Measurements from ENCODE around the gene GPRIN1. TPM values are rescaled to one million over a fixed set of nuclear protein-coding genes. Genes with fewer than 3 reads are reported as not detected.

The GPRIN1 gene
- total RNA-seq, 1 experiment from 2014 or later: 8.5 TPM

DNA sequence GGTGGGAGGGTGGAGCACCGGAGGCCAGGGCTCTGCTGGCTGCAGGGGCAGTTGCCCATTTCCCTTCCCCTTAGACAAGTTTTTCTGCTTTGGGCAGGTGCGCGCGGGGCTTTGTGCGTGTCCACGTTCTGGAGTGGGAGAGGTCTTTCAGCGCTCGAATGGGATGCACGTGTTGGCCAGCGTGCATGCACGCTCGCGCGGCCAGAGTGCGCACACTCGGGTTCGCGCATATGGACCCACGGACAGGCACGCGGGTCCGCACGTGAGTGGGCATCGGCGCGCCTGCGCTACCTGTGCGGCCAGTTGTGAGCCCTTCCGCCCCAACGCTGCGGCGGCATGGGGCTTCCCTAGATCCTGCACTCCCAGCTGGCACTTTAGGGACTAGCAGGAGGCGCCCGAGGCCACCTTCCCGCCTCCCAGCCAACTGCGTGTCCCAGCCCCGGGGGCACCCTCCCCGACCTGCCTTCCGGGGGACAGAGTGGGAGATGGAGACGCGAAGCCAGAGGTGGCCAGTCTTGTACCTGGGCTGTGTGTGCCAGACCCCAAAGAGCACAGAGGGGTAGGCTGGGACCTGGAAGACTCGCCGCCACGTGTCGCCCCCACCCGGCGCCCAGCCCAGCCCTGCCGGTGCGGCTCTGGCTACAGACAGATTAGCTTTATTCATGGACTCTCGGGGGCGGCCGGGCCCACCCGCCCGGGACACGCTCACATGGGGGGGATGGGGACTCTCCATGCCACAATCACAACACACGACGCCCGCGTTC, 9.8 kb upstream of the GPRIN1 start:
- Mint-ChIP-seq H3K9me3 (no peaks in the 10 kb centered on the region), H3K4me3 (peak overlapping the region; percentile 76), H3K4me1 (peaks cover 6% of the 10 kb centered on the region), H3K36me3 (no peaks in the 10 kb centered on the region), H3K27me3 (ENCODE audit: low read depth) (peaks cover 66% of the 10 kb centered on the region), H3K27ac (no peak overlapping the region)
- ATAC-seq (no peak), DNase-seq (ENCODE audit: low spot score) (peak; percentile 41)
- CTCF ChIA-PET: interaction anchor here (0.6 to 1.3 kb wide), 3 partner anchors 11 to 41 kb away, joined by 3 to 4 read pairs (median 3); partner anchors contain the start of genes EIF4E1B and SNCB
- POLR2A ChIA-PET: interaction anchor here (0.6 to 1.0 kb wide), 2 partner anchors 11 to 155 kb away, joined by 3 to 5 read pairs; no protein-coding TSS in a partner anchor
- TF ChIP-seq KAT7 (CRISPR knock-in tag; IDR thresholded peaks at IDR 0.05; ENCODE audit: borderline replicate concordance): no peak
- TF ChIP-seq ELF4 (CRISPR knock-in tag; IDR thresholded peaks at IDR 0.05; ENCODE audit: low read depth): peak; percentile 47; the same call in 1 of the 2 replicates
- TF ChIP-seq SOX15 (CRISPR knock-in tag; IDR thresholded peaks at IDR 0.05): no peak
- no peak for TF ChIP-seq CREM (CRISPR knock-in tag; IDR thresholded peaks at IDR 0.05)
- no peak for TF ChIP-seq NR1H2 (CRISPR knock-in tag; IDR thresholded peaks at IDR 0.05)
- TF ChIP-seq, protein P1, sequence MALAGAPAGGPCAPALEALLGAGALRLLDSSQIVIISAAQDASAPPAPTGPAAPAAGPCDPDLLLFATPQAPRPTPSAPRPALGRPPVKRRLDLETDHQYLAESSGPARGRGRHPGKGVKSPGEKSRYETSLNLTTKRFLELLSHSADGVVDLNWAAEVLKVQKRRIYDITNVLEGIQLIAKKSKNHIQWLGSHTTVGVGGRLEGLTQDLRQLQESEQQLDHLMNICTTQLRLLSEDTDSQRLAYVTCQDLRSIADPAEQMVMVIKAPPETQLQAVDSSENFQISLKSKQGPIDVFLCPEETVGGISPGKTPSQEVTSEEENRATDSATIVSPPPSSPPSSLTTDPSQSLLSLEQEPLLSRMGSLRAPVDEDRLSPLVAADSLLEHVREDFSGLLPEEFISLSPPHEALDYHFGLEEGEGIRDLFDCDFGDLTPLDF (CRISPR knock-in tag; IDR thresholded peaks at IDR 0.05): no peak
- TF ChIP-seq, protein P2, sequence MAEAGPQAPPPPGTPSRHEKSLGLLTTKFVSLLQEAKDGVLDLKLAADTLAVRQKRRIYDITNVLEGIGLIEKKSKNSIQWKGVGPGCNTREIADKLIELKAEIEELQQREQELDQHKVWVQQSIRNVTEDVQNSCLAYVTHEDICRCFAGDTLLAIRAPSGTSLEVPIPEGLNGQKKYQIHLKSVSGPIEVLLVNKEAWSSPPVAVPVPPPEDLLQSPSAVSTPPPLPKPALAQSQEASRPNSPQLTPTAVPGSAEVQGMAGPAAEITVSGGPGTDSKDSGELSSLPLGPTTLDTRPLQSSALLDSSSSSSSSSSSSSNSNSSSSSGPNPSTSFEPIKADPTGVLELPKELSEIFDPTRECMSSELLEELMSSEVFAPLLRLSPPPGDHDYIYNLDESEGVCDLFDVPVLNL (CRISPR knock-in tag; IDR thresholded peaks at IDR 0.05; ENCODE audit: borderline replicate concordance, low read depth): no peak
- 0 out of 2 replicates have a peak, but pooled peaks have one; percentile 23 for TF ChIP-seq MYBL2 (CRISPR knock-in tag; IDR thresholded peaks at IDR 0.05)
- no peak for TF ChIP-seq ZNF423 (CRISPR knock-in tag; IDR thresholded peaks at IDR 0.05)
- TF ChIP-seq, protein P3, sequence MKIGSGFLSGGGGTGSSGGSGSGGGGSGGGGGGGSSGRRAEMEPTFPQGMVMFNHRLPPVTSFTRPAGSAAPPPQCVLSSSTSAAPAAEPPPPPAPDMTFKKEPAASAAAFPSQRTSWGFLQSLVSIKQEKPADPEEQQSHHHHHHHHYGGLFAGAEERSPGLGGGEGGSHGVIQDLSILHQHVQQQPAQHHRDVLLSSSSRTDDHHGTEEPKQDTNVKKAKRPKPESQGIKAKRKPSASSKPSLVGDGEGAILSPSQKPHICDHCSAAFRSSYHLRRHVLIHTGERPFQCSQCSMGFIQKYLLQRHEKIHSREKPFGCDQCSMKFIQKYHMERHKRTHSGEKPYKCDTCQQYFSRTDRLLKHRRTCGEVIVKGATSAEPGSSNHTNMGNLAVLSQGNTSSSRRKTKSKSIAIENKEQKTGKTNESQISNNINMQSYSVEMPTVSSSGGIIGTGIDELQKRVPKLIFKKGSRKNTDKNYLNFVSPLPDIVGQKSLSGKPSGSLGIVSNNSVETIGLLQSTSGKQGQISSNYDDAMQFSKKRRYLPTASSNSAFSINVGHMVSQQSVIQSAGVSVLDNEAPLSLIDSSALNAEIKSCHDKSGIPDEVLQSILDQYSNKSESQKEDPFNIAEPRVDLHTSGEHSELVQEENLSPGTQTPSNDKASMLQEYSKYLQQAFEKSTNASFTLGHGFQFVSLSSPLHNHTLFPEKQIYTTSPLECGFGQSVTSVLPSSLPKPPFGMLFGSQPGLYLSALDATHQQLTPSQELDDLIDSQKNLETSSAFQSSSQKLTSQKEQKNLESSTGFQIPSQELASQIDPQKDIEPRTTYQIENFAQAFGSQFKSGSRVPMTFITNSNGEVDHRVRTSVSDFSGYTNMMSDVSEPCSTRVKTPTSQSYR (CRISPR knock-in tag; IDR thresholded peaks at IDR 0.05): no peak
- TF ChIP-seq, protein P4, sequence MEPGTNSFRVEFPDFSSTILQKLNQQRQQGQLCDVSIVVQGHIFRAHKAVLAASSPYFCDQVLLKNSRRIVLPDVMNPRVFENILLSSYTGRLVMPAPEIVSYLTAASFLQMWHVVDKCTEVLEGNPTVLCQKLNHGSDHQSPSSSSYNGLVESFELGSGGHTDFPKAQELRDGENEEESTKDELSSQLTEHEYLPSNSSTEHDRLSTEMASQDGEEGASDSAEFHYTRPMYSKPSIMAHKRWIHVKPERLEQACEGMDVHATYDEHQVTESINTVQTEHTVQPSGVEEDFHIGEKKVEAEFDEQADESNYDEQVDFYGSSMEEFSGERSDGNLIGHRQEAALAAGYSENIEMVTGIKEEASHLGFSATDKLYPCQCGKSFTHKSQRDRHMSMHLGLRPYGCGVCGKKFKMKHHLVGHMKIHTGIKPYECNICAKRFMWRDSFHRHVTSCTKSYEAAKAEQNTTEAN (CRISPR knock-in tag; IDR thresholded peaks at IDR 0.05): no peak; the same call in 1 of the 2 replicates
- no peak for TF ChIP-seq PRRX2 (CRISPR knock-in tag; IDR thresholded peaks at IDR 0.05)
- TF ChIP-seq GTF2I (CRISPR knock-in tag; conservative IDR thresholded peaks at IDR 0.05): no peak
- TF ChIP-seq NR3C1 (CRISPR knock-in tag; conservative IDR thresholded peaks at IDR 0.05; ENCODE audit: low read depth): no peak
- TF ChIP-seq ZNF232 (CRISPR knock-in tag; IDR thresholded peaks at IDR 0.05): no peak
- 0 out of 2 replicates have a peak, but pooled peaks have one; percentile 65 for TF ChIP-seq ZBTB21 (CRISPR knock-in tag; IDR thresholded peaks at IDR 0.05; ENCODE audit: borderline replicate concordance)
- TF ChIP-seq, protein P5, sequence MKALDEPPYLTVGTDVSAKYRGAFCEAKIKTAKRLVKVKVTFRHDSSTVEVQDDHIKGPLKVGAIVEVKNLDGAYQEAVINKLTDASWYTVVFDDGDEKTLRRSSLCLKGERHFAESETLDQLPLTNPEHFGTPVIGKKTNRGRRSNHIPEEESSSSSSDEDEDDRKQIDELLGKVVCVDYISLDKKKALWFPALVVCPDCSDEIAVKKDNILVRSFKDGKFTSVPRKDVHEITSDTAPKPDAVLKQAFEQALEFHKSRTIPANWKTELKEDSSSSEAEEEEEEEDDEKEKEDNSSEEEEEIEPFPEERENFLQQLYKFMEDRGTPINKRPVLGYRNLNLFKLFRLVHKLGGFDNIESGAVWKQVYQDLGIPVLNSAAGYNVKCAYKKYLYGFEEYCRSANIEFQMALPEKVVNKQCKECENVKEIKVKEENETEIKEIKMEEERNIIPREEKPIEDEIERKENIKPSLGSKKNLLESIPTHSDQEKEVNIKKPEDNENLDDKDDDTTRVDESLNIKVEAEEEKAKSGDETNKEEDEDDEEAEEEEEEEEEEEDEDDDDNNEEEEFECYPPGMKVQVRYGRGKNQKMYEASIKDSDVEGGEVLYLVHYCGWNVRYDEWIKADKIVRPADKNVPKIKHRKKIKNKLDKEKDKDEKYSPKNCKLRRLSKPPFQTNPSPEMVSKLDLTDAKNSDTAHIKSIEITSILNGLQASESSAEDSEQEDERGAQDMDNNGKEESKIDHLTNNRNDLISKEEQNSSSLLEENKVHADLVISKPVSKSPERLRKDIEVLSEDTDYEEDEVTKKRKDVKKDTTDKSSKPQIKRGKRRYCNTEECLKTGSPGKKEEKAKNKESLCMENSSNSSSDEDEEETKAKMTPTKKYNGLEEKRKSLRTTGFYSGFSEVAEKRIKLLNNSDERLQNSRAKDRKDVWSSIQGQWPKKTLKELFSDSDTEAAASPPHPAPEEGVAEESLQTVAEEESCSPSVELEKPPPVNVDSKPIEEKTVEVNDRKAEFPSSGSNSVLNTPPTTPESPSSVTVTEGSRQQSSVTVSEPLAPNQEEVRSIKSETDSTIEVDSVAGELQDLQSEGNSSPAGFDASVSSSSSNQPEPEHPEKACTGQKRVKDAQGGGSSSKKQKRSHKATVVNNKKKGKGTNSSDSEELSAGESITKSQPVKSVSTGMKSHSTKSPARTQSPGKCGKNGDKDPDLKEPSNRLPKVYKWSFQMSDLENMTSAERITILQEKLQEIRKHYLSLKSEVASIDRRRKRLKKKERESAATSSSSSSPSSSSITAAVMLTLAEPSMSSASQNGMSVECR (CRISPR knock-in tag; IDR thresholded peaks at IDR 0.05; ENCODE audit: borderline replicate concordance): no peak
- no peak for TF ChIP-seq FOXJ3 (CRISPR knock-in tag; IDR thresholded peaks at IDR 0.05; ENCODE audit: borderline replicate concordance)
- TF ChIP-seq, protein P6, sequence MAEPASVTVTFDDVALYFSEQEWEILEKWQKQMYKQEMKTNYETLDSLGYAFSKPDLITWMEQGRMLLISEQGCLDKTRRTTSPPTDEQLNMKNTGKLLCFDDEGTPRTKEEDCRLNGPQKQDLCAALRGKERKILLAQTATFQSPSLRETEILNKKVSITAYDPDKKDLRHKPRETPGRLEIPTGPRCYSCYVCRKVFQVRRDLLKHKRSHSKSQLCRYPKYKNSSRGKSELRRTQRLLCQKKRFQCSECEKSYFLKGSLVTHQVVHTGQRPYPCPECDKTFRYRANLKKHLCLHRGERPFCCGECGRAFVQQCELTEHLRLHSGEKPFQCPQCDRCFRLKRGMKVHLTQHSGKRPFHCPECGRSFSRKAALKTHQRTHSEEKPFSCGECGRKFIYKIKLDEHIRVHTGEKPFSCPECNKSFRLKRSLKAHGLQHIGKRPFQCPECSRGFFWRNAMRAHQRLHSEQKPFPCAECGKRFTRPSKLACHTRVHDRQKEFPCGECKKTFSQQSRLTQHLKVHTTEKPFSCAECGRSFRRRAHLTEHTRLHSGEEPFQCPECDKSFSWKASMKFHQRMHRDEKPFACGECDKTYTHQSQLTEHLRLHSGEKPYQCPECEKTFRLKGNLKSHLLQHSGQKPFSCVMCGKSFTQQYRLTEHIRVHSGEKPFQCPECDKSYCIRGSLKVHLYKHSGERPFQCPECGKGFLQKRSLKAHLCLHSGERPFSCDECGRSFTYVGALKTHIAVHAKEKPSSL (CRISPR knock-in tag; conservative IDR thresholded peaks at IDR 0.05): no peak
- TF ChIP-seq RORB (CRISPR knock-in tag; IDR thresholded peaks at IDR 0.05): no peak
- TF ChIP-seq, protein P7, sequence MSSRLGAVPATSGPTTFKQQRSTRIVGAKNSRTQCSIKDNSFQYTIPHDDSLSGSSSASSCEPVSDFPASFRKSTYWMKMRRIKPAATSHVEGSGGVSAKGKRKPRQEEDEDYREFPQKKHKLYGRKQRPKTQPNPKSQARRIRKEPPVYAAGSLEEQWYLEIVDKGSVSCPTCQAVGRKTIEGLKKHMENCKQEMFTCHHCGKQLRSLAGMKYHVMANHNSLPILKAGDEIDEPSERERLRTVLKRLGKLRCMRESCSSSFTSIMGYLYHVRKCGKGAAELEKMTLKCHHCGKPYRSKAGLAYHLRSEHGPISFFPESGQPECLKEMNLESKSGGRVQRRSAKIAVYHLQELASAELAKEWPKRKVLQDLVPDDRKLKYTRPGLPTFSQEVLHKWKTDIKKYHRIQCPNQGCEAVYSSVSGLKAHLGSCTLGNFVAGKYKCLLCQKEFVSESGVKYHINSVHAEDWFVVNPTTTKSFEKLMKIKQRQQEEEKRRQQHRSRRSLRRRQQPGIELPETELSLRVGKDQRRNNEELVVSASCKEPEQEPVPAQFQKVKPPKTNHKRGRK (CRISPR knock-in tag; IDR thresholded peaks at IDR 0.05; ENCODE audit: borderline replicate concordance): no peak
- no peak for TF ChIP-seq IRF2 (CRISPR knock-in tag; IDR thresholded peaks at IDR 0.05; ENCODE audit: borderline replicate concordance, low read depth)

Measured in WTC11 (cell line).